Hematopoietic multipotent progenitor cell treated with erythropoietin and hydrocortisone succinate and interleukin-3 and kit ligand, for 15 days (in vitro differentiated cells): ENCODE measurements around the gene KRR1.
"Not testable (repeated sequence)": the region's sequence is repeated elsewhere in the genome, so short reads cannot be mapped to it uniquely, and the experiment has no call there.

Source experiments
- DNase-seq: peaks from one replicate; pipeline ENCODE4 v3.0.0-alpha.2; 2015; ENCODE audit warnings: low spot score

Gene KRR1

DNA sequence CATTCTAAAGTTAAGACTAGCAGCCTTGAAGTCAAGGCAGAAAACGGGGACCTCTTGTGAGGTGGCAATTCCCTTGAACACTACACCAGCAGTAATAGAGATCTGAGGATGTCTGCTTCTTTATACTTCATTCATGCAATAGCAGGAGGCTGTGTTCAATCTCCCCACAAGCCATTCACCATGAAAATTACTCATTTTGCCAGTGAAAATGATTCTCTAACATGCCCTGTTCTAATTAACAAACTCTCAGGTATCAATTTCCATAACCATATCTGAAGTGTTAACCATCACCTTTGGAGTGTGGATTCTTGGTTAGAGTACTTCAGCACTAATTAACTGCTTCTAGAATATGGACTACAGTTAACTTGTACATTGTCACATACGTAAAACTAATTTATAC is 34.3 kb downstream of the KRR1 start:
- DNase-seq = no peak

DNA sequence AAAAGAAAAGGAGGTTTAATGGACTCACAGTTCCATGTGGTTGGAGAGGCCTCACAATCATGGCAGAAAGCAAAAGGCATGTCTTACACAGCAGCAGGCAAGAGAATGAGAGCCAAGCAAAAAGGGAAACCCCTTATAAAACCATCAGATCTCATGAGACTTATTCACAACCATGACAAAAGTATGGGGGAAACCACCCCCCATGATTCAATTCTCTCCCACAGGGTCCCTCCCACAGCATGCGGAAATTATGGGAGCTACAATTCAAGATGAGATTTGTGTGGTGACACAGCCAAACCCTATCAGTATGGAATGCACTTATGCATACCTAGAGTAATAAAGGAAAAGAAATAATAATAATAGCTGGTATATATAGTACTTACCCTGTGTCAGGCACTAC is 35.3 kb downstream of the KRR1 start:
- DNase-seq = no peak

- no peak for DNase-seq
These were observed 37.3 kb downstream of the KRR1 start for GRCh38 chr12:75474116-75474515.

DNA sequence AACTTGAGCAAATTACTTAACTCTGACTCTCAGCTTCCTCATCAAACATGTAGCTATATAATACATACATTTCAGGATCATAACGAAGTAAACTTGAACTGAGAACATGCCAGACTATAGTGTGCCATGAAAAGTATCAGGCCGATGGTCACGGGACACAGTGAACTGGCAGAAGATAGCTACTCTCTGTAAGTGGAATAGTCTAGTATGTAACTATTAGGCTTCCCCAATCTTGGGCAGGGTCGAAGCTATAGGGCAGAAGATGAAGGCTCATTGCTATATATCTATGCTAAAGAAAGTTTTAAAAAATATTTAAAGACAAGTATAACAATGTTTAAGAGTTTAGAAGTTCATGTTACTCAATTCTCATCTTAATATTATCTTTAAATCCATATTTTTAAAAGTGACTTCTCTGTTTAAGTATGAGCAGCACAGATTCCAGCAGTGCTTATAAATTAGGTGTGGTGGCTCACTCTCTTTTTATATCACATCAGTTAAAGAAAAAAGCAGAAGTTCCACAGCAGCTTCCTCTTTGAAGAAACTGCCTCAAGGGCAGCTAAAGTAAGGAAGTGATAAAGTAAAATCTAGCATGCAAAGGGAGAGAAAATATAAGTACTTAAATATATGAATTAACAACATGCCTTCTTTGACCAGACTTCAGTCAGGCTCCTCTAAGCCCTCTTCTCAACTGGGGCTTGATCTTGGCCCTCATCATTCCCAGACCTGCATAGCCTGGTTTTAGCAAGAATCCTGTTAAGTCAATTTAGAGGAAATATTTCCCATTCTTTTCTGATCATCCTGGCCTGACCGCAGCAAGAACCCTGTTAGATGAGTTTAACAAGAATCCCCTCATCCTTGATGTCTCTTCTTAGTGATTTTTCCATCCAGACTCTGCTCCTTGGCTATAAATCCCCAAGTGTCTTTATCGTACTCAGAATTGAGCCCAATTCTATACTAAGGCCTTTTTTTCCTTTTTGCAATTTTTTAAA is 39.2 kb downstream of the KRR1 start:
- DNase-seq = no peak

DNA sequence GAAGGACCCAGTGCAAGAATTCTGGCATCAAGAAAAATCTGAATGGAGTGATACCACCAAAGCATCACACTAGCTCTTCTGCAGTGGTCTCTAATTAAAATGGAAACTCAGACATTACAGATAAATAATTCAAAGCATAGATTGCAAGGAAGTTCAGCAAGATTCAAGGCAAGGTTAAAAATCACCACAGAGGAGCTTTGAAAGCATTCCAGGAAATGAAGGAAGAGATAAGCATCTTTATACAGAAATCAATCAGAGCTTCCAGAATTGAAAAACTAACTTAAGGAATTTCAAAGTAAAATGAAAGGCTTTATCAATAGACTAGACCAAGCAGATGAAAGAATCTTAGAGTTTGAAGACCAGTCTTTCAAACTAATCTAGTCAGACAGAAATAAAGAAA is 51.2 kb downstream of the KRR1 start:
- no peak for DNase-seq

GRCh38 chr12:75459755-75460154 is 51.7 kb downstream of the KRR1 start:
- DNase-seq = no peak

DNA sequence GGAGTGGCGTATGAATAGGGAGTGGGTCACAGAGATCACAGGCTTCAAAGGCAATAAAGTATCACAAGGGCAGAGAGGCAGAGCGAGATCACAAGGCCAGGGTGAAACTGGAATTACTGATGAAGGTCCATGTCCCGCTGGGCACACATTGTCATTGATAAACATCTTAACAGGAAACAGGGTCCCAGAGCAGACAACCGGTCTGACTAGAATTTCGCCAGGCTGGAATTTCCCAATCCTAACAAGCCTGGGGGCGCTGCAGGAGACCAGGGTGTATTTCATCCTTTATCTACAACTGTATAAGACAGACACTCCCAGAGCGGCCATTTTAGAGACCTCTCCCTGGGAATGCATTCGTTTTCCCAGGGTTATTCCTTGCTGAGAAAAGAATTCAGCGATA is 53.5 kb downstream of the KRR1 start:
- DNase-seq = not testable (repeated sequence)

DNA sequence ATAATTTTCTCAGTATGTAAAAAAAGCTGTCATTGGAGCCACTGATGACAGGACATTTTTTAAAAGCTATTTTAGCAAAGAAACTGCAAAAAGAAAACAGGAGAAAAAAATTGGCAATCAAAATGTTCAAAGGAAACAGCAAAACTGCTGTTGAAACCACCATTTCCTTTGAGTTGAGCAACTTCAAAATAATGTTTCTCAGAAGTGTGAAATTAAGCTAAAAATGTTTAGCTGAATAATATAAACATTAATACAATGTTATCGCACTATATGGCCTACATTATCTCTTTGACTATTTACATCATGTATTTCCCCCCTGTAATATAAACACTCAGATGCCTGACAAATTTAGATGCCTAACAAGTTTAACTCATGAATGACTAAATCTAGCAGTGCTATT is 54.2 kb downstream of the KRR1 start:
- no peak for DNase-seq

GRCh38 chr12:75455839-75456238 is 55.6 kb downstream of the KRR1 start:
- DNase-seq = no peak

- no peak for DNase-seq
These were observed 58.6 kb downstream of the KRR1 start for GRCh38 chr12:75452675-75453330.

GRCh38 chr12:75447691-75448393 is 63.6 kb downstream of the KRR1 start:
- no peak for DNase-seq

- no peak for DNase-seq
These were observed 64.6 kb downstream of the KRR1 start for GRCh38 chr12:75446857-75447256.

GRCh38 chr12:75445137-75445507 is 66.3 kb downstream of the KRR1 start:
- not testable (repeated sequence) for DNase-seq

- DNase-seq = no peak
These were observed 66.8 kb downstream of the KRR1 start for GRCh38 chr12:75444429-75445136.

- no peak for DNase-seq
These were observed 67.7 kb downstream of the KRR1 start for GRCh38 chr12:75443709-75444108.

GRCh38 chr12:75442454-75442853 is 69.0 kb downstream of the KRR1 start:
- not testable (repeated sequence) for DNase-seq

GRCh38 chr12:75441687-75442449 is 69.5 kb downstream of the KRR1 start:
- DNase-seq = not testable (repeated sequence)
